ENCODE results near the gene SLC25A21. TPM values are rescaled to one million over a fixed set of nuclear protein-coding genes. Genes with fewer than 3 reads are reported as not detected.
"Not testable (repeated sequence)": the region's sequence is repeated elsewhere in the genome, so short reads cannot be mapped to it uniquely, and the experiment has no call there.

The SLC25A21 gene
- polyA plus RNA-seq, 4 donors: 2.2 to 4.1 (median 2.4) TPM

GRCh38 chr14:36845356-36846012, 326.9 kb downstream of the SLC25A21 start:
- no peak for DNase-seq (ENCODE audit: low read depth in 4 of 4, low spot score in 3 of 4)

DNA sequence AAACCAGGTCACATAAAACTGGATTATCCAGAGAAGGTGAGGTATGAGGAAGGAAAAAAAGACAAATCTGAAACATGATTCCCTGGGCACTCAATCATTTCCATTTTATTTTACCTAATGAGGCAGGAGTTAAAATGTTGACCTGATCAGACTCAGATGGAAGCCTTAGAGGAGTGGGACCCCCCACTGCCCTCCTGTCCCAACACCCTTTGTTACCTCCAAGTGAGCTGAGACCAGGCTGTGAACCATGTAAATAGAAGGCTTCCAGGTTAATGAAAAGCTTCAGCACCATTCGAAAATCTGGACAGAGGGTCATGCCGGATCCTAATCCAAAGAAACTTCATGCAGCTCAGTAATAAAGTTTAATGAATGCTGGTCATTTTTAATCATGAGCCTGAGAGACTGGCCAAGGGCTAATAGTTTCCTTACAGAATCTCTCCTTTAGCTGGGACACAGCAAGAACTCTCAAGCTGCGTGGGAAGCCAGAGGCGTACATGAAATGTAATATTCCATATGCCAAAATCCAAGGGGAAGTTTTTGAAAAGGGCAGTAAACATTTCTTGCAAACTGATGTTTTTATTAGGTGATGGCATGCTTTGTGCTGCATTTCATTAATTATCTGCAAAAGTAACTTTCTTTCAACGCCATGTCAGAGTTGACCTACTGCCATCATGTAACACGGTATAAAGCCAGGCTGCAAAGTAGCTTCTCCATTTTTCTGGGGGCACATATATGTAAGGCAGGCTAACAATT, 327.8 kb downstream of the SLC25A21 start:
- no peak for DNase-seq (ENCODE audit: low read depth in 4 of 4, low spot score in 3 of 4)

- no peak for DNase-seq (ENCODE audit: low read depth in 4 of 4, low spot score in 3 of 4)
These were observed 329.0 kb downstream of the SLC25A21 start for GRCh38 chr14:36843410-36843809.

- no peak for DNase-seq (ENCODE audit: low read depth in 4 of 4, low spot score in 3 of 4)
These were observed 337.3 kb downstream of the SLC25A21 start for GRCh38 chr14:36835128-36835527.

GRCh38 chr14:36834293-36834692, 338.1 kb downstream of the SLC25A21 start:
- DNase-seq (ENCODE audit: low read depth in 4 of 4, low spot score in 3 of 4): no peak

DNA sequence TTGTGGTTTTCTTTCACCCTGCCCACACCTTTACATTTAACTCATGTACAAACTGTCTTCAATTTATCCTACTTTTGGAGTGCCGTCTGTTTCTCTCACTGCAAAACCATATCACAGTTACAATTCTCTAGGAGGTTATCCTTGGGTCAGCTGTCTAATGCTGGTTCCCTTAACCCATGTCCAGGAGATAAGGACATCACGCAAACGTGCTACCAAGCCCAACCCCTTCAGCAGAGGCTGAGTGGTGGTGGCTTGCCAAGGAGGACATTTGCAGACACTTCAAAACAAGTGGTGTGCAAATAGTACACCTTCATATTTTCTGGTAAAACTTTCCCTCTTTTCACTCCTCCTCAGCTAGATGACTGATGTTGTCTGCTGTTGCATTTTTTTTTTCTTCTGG, 342.9 kb downstream of the SLC25A21 start:
- DNase-seq (ENCODE audit: low read depth in 4 of 4, low spot score in 3 of 4): no peak

- no peak for DNase-seq (ENCODE audit: low read depth in 4 of 4, low spot score in 3 of 4)
These were observed 344.5 kb downstream of the SLC25A21 start for GRCh38 chr14:36827861-36828260.

DNA sequence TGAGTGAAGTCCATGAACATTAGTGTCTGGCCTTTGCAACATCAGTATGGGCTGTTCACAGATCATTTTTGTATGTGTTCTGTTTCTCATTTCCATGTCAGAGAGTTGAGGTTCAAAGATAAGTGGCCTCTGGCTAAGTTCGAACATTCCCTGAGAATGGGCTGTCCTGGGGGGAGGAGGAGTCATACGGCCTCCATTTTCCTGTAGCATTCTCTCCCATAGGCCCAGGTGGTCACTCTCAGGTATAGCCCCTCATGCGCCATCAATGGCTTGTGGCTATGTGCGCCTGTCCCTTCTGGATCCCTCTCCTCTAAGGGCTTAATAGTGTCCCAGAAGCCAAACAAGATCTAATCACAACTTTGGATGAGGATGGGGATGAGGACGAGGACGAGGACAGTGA, 345.8 kb downstream of the SLC25A21 start:
- no peak for DNase-seq (ENCODE audit: low read depth in 4 of 4, low spot score in 3 of 4)

- DNase-seq (ENCODE audit: low read depth in 4 of 4, low spot score in 3 of 4): no peak
These were observed 347.6 kb downstream of the SLC25A21 start for GRCh38 chr14:36824854-36825253.

DNA sequence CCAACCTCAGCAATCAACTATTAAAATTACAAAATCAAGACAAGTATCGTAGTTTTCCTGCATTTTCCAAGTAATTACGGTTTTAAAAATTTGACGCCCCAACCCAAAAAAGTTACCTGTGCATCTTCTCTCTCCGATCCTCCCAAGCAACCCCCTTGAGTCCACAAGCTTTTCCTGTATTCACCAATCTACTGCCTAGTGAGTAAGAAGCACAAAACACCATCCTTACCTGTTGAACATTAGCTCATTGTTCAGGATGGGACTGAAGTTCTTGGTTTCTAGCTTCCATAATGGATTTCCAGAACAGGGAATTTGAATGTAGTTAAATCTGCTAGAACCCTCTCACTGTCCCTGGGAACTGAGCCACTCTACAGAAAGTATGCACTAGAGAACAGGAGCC, 348.8 kb downstream of the SLC25A21 start:
- no peak for DNase-seq (ENCODE audit: low read depth in 4 of 4, low spot score in 3 of 4)

DNA sequence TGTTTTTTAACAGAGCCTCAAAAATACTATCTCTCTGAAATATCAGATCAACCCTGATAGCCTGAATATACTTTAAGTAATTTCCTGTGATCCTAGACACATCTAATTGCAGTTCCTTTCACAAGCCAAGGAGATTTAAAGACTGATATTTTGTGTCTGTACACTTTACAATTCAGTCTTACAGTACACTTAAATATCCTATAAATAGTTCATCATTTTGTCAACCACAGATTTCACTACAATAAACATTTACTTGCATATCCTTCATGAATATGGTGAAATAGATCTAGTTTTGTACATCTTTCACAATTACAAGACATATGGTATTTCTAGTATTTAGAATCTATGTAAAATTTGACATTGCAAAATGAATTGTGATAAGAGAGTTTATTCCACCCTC, 349.7 kb downstream of the SLC25A21 start:
- no peak for DNase-seq (ENCODE audit: low read depth in 4 of 4, low spot score in 3 of 4)

- no peak for DNase-seq (ENCODE audit: low read depth in 4 of 4, low spot score in 3 of 4)
These were observed 351.5 kb downstream of the SLC25A21 start for GRCh38 chr14:36820901-36821300.

GRCh38 chr14:36820111-36820709, 352.2 kb downstream of the SLC25A21 start:
- no peak for DNase-seq (ENCODE audit: low read depth in 4 of 4, low spot score in 3 of 4)

DNA sequence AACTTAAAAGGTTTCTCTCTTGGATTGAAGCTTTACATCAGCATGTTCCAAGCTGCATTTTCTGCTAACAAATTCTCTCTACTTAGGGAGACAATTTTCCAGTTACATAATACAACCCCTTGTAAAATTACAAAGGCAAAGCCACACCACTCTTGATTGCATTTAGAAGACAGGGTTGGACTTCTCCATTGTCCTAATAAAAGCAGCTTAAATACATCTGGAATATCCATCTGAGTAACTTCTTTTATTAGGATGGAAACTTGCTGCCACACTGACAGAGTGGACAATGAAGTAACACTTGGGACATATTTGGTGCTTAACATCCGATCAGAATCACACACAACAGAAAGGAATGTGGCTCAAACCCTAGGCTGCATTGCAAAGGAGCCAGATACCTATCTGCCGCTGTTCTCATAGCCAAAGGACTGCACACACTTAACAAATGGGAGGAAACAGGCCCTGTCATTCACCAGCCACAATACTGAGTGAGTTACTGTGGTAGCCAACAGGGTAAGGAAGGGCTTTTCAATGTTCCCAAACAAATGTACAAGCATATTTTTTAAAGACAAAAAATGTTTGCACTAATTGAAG, 353.5 kb downstream of the SLC25A21 start:
- DNase-seq (ENCODE audit: low read depth in 4 of 4, low spot score in 3 of 4): no peak

DNA sequence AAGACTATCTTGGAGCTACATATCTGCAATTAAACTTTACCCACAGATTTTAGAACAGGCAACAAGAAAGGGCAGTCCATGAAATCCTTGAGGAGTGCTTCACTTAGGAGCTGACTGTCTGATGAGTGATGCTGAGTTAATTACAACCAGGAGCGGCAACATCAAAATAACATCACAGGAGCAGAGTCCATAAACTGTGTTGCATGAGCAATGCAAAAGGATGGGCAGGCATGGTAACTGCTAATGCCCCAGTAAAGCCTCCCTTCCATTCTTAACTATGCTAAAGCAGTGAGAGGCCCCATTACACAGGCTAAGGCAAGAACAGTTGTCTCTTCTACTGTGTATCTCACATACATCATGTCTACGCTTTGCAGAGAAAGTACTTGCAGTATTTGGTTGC, 354.2 kb downstream of the SLC25A21 start:
- DNase-seq (ENCODE audit: low read depth in 4 of 4, low spot score in 3 of 4): no peak

DNA sequence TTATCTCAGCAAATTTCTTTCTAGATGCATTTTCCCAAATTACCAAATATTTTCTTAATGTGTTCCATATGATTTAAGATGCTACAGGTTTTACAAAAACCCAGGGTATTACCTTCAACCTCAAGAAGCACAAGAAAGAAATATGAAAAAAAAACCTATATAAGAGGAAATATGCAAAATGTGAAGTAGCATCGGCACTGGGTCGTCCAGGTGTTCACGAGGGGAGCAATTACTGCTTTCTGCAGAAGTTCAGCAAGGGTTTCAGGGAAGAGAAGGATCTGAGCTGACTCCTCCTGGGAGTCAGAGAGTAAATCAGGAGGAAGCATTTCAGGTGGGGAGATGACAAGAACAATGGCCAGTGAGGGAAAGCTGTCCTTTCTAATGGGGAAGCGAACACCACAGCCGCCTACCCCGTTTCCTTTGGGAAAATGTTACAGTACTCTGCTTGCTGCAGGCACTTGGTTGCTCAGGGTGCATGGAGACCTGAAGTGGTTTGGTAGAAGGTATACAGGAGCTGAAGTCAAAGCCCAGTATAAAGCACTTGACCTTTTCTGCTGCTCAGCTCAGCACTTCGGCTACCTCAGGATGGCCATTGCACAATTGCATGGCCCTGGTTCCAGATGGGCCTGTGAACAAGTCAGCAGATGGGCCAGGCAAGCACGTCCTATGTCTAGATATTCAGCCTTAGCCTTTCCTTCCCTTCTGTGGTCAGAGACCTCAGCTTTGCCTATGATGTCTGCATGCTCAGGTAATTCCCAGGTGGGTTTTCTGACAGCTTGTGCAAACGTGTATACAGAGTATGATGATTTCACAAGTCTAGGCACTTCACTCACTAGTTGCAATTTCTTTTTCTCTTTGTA, 355.1 kb downstream of the SLC25A21 start:
- DNase-seq (ENCODE audit: low read depth in 4 of 4, low spot score in 3 of 4): no peak

GRCh38 chr14:36816481-36816880, 355.9 kb downstream of the SLC25A21 start:
- no peak for DNase-seq (ENCODE audit: low read depth in 4 of 4, low spot score in 3 of 4)

DNA sequence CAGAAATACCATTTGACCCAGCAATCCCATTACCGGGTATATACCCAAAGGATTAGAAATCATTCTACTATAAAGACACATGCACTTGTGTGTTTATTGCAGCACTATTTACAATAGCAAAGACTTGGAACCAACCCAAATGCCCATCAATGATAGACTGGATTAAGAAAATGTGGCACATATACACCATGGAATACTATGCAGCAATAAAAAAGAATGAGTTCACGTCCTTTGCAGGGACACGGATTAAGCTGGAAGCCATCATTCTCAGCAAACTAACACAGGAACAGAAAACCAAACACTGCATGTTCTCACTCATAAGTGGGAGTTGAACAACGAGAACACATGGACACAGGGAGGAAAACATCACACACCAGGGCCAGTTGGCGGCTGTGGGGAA, 357.6 kb downstream of the SLC25A21 start:
- DNase-seq (ENCODE audit: low read depth in 4 of 4, low spot score in 3 of 4): not testable (repeated sequence)

GRCh38 chr14:36810209-36810608, 362.2 kb downstream of the SLC25A21 start:
- no peak for DNase-seq (ENCODE audit: low read depth in 4 of 4, low spot score in 3 of 4)

DNA sequence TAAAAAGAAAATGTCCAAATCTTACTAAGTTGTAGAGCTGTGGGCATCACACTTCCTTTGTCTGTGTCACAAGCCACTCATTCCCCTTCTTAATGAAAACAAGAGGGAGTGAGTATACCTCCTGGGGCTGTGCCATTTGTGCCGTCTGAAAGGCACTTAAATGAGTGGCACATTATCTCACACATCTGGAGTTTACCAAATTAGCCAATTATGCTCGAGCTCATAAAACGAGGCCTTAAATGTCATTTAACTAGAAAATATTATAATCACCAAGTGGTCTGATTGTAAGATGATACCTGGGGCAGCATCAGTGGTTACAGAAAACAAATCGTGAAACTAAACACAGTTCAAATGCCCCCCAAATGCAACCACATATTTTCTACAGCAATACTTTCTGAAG, 364.7 kb downstream of the SLC25A21 start:
- DNase-seq (ENCODE audit: low read depth in 4 of 4, low spot score in 3 of 4): no peak

GRCh38 chr14:36805131-36805559, 367.3 kb downstream of the SLC25A21 start:
- DNase-seq (ENCODE audit: low read depth in 4 of 4, low spot score in 3 of 4): peak in 1 of 4 donors; percentile 6

Measured in left renal pelvis (tissue), 4 donors.